Esophagus squamous epithelium (tissue), 5 donors: ENCODE measurements around the gene PLTP. TPM values are rescaled to one million over a fixed set of nuclear protein-coding genes. Genes with fewer than 3 reads are reported as not detected.

Source experiments
- DNase-seq: peaks from one replicate; lab custom pipeline; 2025; lab: John Stamatoyannopoulos, UW
- H3K27ac ChIP-seq, 4 donors: fragments of 200-600 bp; sonication (generic); one replicate each; pipeline ENCODE4 v1.5.1; 2016 to 2019; ENCODE audit warnings: mild to moderate bottlenecking in 1 of 4
- H3K27me3 ChIP-seq, 4 donors: fragments of 200-600 bp; sonication (generic); 1 replicate in 3 of 4; 2 replicates in 1 of 4; pipeline versions ENCODE4 v1.5.1 to v1.6.0; 2017 to 2021; ENCODE audit warnings: antibody characterized with exemption in 1 of 4
- H3K36me3 ChIP-seq, 3 donors: fragments of 200-600 bp; sonication (generic); one replicate each; pipeline ENCODE4 v1.5.1; 2016 to 2019
- H3K4me1 ChIP-seq, 3 donors: fragments of 200-600 bp; sonication (generic); one replicate each; pipeline ENCODE4 v1.5.1; 2017 to 2019
- H3K4me3 ChIP-seq, 4 donors: fragments of 200-600 bp; sonication (generic); 1 replicate in 3 of 4; 2 replicates in 1 of 4; pipeline ENCODE4 v1.5.1; 2016 to 2019; ENCODE audit warnings: mild to moderate bottlenecking in 2 of 4, moderate library complexity in 1 of 4
- H3K9me3 ChIP-seq, 3 donors: fragments of 200-600 bp; sonication (generic); one replicate each; pipeline ENCODE4 v1.5.1; 2016 to 2019
- CTCF ChIP-seq, 6 experiments: fragments of 450-650 bp in 4 of 6; fragments of 200-600 bp in 2 of 6; sonication (generic) in 2 of 6; IDR thresholded peaks; one replicate each; pipeline ENCODE4 v1.5.1; 2016 to 2019; ENCODE audit warnings: antibody characterized with exemption in 6 of 6, mild to moderate bottlenecking in 4 of 6, moderate library complexity in 4 of 6
- POLR2A ChIP-seq, 4 donors: fragments of 450-650 bp; IDR thresholded peaks; one replicate each; pipeline ENCODE4 v1.6.1; 2017; ENCODE audit warnings: antibody characterized with exemption in 4 of 4, mild to moderate bottlenecking in 4 of 4, moderate library complexity in 3 of 4
- WGBS, 2 donors: methylation state at CpG; one replicate each; pipeline ENCODE4 v1.1.5; 2018; 5-methylcytosine and 5-hydroxymethylcytosine counted together
- intact Hi-C: fragments of 100-400 bp; cut with DNase I; formaldehyde crosslinking; loops from one replicate; pipeline ENCODE4 v1.15.0; 2022
- total RNA-seq, 4 donors: library from RNA; depleted of rRNA; stranded (reverse); fragments of >200 nt; gene quantifications; one replicate each; pipeline ENCODE4 v1.1.0, GENCODE V29; 2016
- donor health status: DM: yes; HTN: yes; CAD: no.

PLTP gene
- total RNA-seq, 4 donors from 2014 or later, result 5.9 to 248 (median 92.6) TPM

GRCh38 chr20:45924391-45925261 lies 12.7 kb upstream of the PLTP start:
- WGBS, 2 donors, result 50 to 55% methylated on average over 19 to 20 of the region's 21 CpGs
- no peak for DNase-seq
- Histone ChIP-seq H3K4me3 (peak overlapping the region in 1 of 4 donors; percentile 1), H3K27ac (peak overlapping the region; percentile 28 to 71 (median 56)), H3K9me3 (no peaks in the 10 kb centered on the region), H3K27me3 (no peaks in the 10 kb centered on the region), H3K36me3 (no peaks in the 10 kb centered on the region), H3K4me1 (peaks cover 12 to 51% (median 28%) of the 10 kb centered on the region in 3 donors)
- no peak for TF ChIP-seq CTCF (IDR thresholded peaks at IDR 0.05)
- TF ChIP-seq POLR2A (IDR thresholded peaks at IDR 0.05), result no peak
- intact Hi-C loops, result no loop called here

- Histone ChIP-seq H3K4me1 (peaks cover 12 to 78% (median 44%) of the 10 kb centered on the region in 3 donors), H3K27me3 (no peaks in the 10 kb centered on the region), H3K27ac (peak overlapping the region in 1 of 4 donors; percentile 86), H3K36me3 (no peaks in the 10 kb centered on the region), H3K9me3 (no peaks in the 10 kb centered on the region), H3K4me3 (no peak overlapping the region)
- no peak for DNase-seq
- intact Hi-C loops, result no loop called here
- 77 to 81% methylated on average over 11 of the region's 11 CpGs for WGBS, 2 donors
- TF ChIP-seq POLR2A (IDR thresholded peaks at IDR 0.05), result no peak
- TF ChIP-seq CTCF (IDR thresholded peaks at IDR 0.05), result no peak
These were observed 9.6 kb upstream of the PLTP start for GRCh38 chr20:45921337-45922189.

- Histone ChIP-seq H3K9me3 (no peaks in the 10 kb centered on the region), H3K4me1 (peaks cover 12 to 77% (median 44%) of the 10 kb centered on the region in 3 donors), H3K27ac (peak overlapping the region in 3 of 4 donors; percentile 62 to 86 (median 63)), H3K36me3 (no peaks in the 10 kb centered on the region), H3K4me3 (no peak overlapping the region), H3K27me3 (no peaks in the 10 kb centered on the region)
- TF ChIP-seq POLR2A (IDR thresholded peaks at IDR 0.05) (no peak), CTCF (IDR thresholded peaks at IDR 0.05) (no peak)
- DNase-seq, result no peak
- intact Hi-C loops, result no loop called here
- 64 to 65% methylated on average over 9 of the region's 9 CpGs for WGBS, 2 donors
These were observed 8.7 kb upstream of the PLTP start for GRCh38 chr20:45920462-45921336.

GRCh38 chr20:45919542-45920399 lies 7.8 kb upstream of the PLTP start:
- 55 to 64% methylated on average over 7 of the region's 11 CpGs for WGBS, 2 donors
- Histone ChIP-seq H3K4me1 (peaks cover 8 to 68% (median 42%) of the 10 kb centered on the region in 3 donors), H3K9me3 (no peaks in the 10 kb centered on the region), H3K36me3 (no peaks in the 10 kb centered on the region), H3K4me3 (no peak overlapping the region), H3K27me3 (no peaks in the 10 kb centered on the region), H3K27ac (peak overlapping the region; percentile 30 to 86 (median 62))
- no peak for TF ChIP-seq CTCF (IDR thresholded peaks at IDR 0.05)
- TF ChIP-seq POLR2A (IDR thresholded peaks at IDR 0.05), result no peak
- no peak for DNase-seq
- intact Hi-C loops, result no loop called here
